Uterus (tissue), 4 donors: ENCODE results near the gene CHRNA9. TPM values are rescaled to one million over a fixed set of nuclear protein-coding genes. Genes with fewer than 3 reads are reported as not detected.
A peak's percentile ranks its signal among the peaks of the same experiment; 100 is the strongest.

ENCODE experiments used
- DNase-seq, 2 donors: peaks; one replicate each; pipeline ENCODE4 v3.0.0-alpha.2; 2019 to 2020
- H3K27ac ChIP-seq, 2 donors: fragments of 200-600 bp; sonication (generic); 1 replicate in 1 of 2; 2 replicates in 1 of 2; pipeline ENCODE4 v1.5.1; 2016 to 2018
- H3K27me3 ChIP-seq, 2 donors: fragments of 200-600 bp; sonication (generic); one replicate each; pipeline ENCODE4 v1.5.1; 2018 to 2019; ENCODE audit warnings: control low read depth in 1 of 2
- H3K36me3 ChIP-seq, 2 donors: fragments of 200-600 bp; sonication (generic); one replicate each; pipeline ENCODE4 v1.5.1; 2019; ENCODE audit warnings: control low read depth in 1 of 2
- H3K4me1 ChIP-seq, 2 donors: fragments of 200-600 bp; sonication (generic); one replicate each; pipeline ENCODE4 v1.5.1; 2018 to 2019; ENCODE audit warnings: control low read depth in 1 of 2
- H3K4me3 ChIP-seq, 2 donors: fragments of 200-600 bp; sonication (generic); 1 replicate in 1 of 2; 2 replicates in 1 of 2; pipeline ENCODE4 v1.5.1; 2018 to 2019; ENCODE audit warnings: mild to moderate bottlenecking in 1 of 2
- H3K9me3 ChIP-seq, 2 donors: fragments of 200-600 bp; sonication (generic); one replicate each; pipeline ENCODE4 v1.5.1; 2019; ENCODE audit warnings: control low read depth in 1 of 2
- POLR2A ChIP-seq, 2 donors: fragments of 450-650 bp; IDR thresholded peaks; one replicate each; pipeline ENCODE4 v1.6.1; 2016; ENCODE audit warnings: antibody characterized with exemption in 2 of 2, mild to moderate bottlenecking in 1 of 2, moderate library complexity in 1 of 2
- intact Hi-C: fragments of 100-400 bp; cut with DNase I; formaldehyde crosslinking; loops from one replicate; pipeline ENCODE4 v1.15.1; 2023; ENCODE audit warnings: low total_unique reads
- total RNA-seq, 4 donors: library from RNA; depleted of rRNA in 3 of 4; stranded (reverse); fragments of >200 nt in 3 of 4; gene quantifications; one replicate each; pipeline versions ENCODE4 v1.1.0 to v1.2.4, GENCODE V29; 2014 to 2023
- TF ChIP-seq, protein P1 (sequence below), 4 experiments: fragments of 200-600 bp in 2 of 4; fragments of 450-650 bp in 2 of 4; sonication (generic) in 2 of 4; IDR thresholded peaks; one replicate each; pipeline ENCODE4 v1.5.1; 2016 to 2019; ENCODE audit warnings: antibody characterized with exemption in 4 of 4, mild to moderate bottlenecking in 2 of 4, moderate library complexity in 1 of 4
- donor health status: DM: yes; HTN: yes; CAD: no.

CHRNA9 gene
- total RNA-seq, 4 donors from 2014 or later = not detected

DNA sequence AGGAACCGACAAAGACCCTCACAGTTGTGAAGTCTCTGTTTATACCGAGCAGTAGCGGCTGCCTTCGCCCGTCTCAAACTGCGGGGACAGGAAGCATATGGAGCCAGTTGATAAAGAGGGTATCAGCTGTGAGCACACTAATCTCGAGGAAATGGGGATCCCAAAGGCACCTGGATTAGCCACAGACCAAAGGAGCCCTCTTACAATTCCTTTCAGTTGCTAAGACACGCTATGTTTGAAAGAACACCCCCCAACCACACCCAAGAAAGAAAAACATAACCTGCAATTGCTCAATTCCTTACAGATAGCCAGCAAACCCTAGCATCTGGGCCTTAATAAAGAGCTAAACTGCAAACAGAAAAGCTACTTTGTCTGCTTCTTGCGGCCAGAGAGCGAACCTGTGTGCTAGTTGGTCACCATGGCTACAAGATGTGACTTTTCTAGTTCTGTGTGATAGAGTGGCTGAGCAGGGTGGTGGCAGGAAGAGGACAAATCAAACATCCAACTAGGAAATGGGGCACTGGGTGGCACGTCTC is 23.3 kb upstream of the CHRNA9 start:
- intact Hi-C loops = no loop called here

DNA sequence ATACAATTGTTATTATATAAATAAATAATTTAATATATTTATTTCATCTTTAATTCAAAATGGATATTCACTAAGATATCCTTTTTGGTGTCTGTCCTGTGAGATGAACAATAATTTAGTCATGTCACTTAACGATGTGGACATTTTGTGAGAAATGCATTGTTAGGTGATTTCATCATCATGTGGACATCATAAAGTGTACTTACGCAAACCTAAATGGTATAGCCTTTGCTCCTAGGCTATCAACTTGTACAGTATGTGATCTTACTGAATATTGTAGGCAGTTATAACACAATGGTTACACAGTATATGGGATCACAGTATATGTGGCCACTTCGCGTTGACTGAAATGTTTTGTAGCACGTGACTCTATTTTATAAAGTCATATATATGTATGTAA is 20.2 kb upstream of the CHRNA9 start:
- H3K36me3 ChIP-seq = no peaks in the 10 kb centered on the region
- H3K4me1 ChIP-seq = no peaks in the 10 kb centered on the region
- intact Hi-C loops = no loop called here
- H3K27me3 ChIP-seq = no peaks in the 10 kb centered on the region
- no peak overlapping the region for H3K27ac ChIP-seq
- TF ChIP-seq, protein P1, sequence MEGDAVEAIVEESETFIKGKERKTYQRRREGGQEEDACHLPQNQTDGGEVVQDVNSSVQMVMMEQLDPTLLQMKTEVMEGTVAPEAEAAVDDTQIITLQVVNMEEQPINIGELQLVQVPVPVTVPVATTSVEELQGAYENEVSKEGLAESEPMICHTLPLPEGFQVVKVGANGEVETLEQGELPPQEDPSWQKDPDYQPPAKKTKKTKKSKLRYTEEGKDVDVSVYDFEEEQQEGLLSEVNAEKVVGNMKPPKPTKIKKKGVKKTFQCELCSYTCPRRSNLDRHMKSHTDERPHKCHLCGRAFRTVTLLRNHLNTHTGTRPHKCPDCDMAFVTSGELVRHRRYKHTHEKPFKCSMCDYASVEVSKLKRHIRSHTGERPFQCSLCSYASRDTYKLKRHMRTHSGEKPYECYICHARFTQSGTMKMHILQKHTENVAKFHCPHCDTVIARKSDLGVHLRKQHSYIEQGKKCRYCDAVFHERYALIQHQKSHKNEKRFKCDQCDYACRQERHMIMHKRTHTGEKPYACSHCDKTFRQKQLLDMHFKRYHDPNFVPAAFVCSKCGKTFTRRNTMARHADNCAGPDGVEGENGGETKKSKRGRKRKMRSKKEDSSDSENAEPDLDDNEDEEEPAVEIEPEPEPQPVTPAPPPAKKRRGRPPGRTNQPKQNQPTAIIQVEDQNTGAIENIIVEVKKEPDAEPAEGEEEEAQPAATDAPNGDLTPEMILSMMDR (IDR thresholded peaks at IDR 0.05) = no peak
- TF ChIP-seq POLR2A (IDR thresholded peaks at IDR 0.05) = no peak
- H3K4me3 ChIP-seq = no peak overlapping the region
- no peak for DNase-seq
- no peaks in the 10 kb centered on the region for H3K9me3 ChIP-seq

More for the DNA sequence above, 23.3 kb upstream of the CHRNA9 start:
- TF ChIP-seq, protein P1 (IDR thresholded peaks at IDR 0.05) = no peak
- TF ChIP-seq POLR2A (IDR thresholded peaks at IDR 0.05) = no peak
- Histone ChIP-seq H3K4me1 (no peaks in the 10 kb centered on the region), H3K36me3 (no peaks in the 10 kb centered on the region), H3K9me3 (no peaks in the 10 kb centered on the region), H3K4me3 (no peak overlapping the region), H3K27me3 (no peaks in the 10 kb centered on the region), H3K27ac (no peak overlapping the region)
- no peak for DNase-seq

DNA sequence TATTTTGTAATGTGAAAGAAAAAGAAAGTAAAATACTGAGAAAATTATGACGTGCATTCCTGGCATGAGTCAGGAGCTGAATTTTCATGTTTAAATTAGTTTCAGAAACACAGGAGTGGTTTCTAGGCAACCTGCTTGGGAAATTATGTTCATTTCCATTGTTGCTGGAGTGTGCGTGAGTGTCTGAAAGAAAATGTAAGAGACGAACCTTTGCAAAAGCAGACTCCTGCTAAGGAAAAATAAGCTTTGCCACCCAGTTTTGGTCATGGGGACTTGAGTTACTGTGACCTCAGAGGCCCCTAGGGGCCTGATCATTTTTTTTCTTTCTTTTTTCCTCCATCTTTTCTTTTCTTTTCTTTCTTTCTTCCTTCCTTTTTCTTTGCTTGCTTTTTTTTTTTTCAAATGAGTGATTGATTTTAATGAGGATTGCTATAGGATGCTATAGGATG is 18.8 kb upstream of the CHRNA9 start:
- peak overlapping the region in 1 of 2 donors; percentile 34 for H3K4me3 ChIP-seq
- intact Hi-C loops = no loop called here
- DNase-seq = peak in 1 of 2 donors; percentile 42
- no peaks in the 10 kb centered on the region for H3K9me3 ChIP-seq
- H3K36me3 ChIP-seq = no peaks in the 10 kb centered on the region
- no peaks in the 10 kb centered on the region for H3K27me3 ChIP-seq
- TF ChIP-seq, protein P1 (IDR thresholded peaks at IDR 0.05) = no peak
- no peak for TF ChIP-seq POLR2A (IDR thresholded peaks at IDR 0.05)
- peak overlapping the region; percentile 82 to 90 for H3K27ac ChIP-seq
- H3K4me1 ChIP-seq = no peaks in the 10 kb centered on the region

DNA sequence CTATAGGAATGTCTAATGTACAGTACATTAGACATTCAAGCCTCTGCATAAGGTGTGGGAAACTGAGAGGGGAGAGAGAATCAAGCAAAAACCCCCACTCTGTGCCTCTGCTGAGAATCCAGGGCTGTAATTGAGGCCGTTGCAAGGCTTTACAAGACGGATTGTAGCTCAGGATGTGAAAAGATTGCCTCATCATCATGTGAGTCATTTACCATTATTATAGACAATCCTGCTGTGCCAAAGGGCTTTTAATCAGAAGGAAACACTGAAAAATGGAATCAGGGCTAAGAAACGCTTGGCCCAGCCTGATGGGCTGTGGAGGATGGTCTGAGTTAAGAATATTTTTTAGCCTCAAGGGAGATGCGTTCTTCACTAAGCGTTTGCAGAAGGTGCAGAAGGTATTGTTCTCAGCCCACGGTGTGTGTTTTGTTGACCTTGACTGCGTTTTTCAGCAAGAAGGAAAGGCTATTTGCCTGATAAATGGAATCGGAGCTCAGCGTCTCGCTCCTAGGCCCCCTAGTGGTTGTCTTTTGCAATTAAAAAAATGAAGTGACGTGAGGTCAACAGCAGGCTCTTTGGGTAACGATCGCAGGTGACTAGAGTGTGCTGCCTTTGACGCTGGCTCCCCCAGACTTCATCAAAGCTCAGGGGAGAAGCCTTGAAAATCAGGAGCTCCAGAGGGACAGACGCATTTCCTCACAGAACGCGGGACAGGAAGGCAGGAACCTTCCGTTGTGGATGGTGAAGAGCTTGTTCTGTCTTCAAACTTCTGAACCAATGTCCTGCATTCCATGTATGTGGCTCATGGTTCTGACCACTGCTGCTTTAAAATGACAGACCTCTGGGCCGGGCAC is 18.1 kb upstream of the CHRNA9 start:
- no peaks in the 10 kb centered on the region for H3K36me3 ChIP-seq
- TF ChIP-seq, protein P1 (IDR thresholded peaks at IDR 0.05) = peak; percentile 62 to 81 (median 76)
- TF ChIP-seq POLR2A (IDR thresholded peaks at IDR 0.05) = no peak
- peak; percentile 59 to 64 for DNase-seq

More for the DNA sequence above, 18.1 kb upstream of the CHRNA9 start:
- Histone ChIP-seq H3K4me3 (peak overlapping the region; percentile 9 to 34), H3K9me3 (no peaks in the 10 kb centered on the region), H3K4me1 (no peaks in the 10 kb centered on the region), H3K27me3 (no peaks in the 10 kb centered on the region), H3K27ac (peak overlapping the region; percentile 82 to 90)
- intact Hi-C loops = no loop called here
